Aorta (tissue), 5 donors: ENCODE data around the gene IL24. TPM values are rescaled to one million over a fixed set of nuclear protein-coding genes. Genes with fewer than 3 reads are reported as not detected.

Source experiments
- ATAC-seq: fragments of 200-7000 bp; cut with Tn5 transposase; one replicate; pipeline ENCODE4 v1.9.1; 2022; ENCODE audit warnings: moderate library complexity; ENCODE audit not compliant: low FRiP score
- DNase-seq, 2 donors: peaks; one replicate each; pipeline ENCODE4 v3.0.0-alpha.2; 2020
- H3K27ac ChIP-seq, 2 donors: one replicate each; pipeline ENCODE4 v1.5.1; 2013; ENCODE audit warnings: low read length in 2 of 2, mild to moderate bottlenecking in 2 of 2, moderate library complexity in 2 of 2, control low read depth in 1 of 2, inconsistent platforms in 1 of 2, low read depth in 1 of 2
- H3K27me3 ChIP-seq, 2 donors: one replicate each; pipeline ENCODE4 v1.6.1; 2013; ENCODE audit warnings: control low read depth in 1 of 2, low read length in 1 of 2, mild to moderate bottlenecking in 1 of 2, moderate library complexity in 1 of 2; ENCODE audit not compliant: insufficient read depth in 2 of 2, control insufficient read depth in 1 of 2
- H3K36me3 ChIP-seq, 2 donors: one replicate each; pipeline ENCODE4 v1.6.1; 2013; ENCODE audit warnings: control low read depth in 1 of 2, low read length in 1 of 2, mild to moderate bottlenecking in 1 of 2; ENCODE audit not compliant: insufficient read depth in 2 of 2, control insufficient read depth in 1 of 2
- H3K4me1 ChIP-seq, 2 donors: one replicate each; pipeline ENCODE4 v1.6.1; 2013; ENCODE audit warnings: low read length in 2 of 2, control low read depth in 1 of 2, mild to moderate bottlenecking in 1 of 2, moderate library complexity in 1 of 2; ENCODE audit not compliant: insufficient read depth in 2 of 2, control insufficient read depth in 1 of 2
- H3K4me3 ChIP-seq, 2 donors: one replicate each; pipeline ENCODE4 v1.5.1; 2013; ENCODE audit warnings: low read length in 2 of 2, control low read depth in 1 of 2, mild to moderate bottlenecking in 1 of 2
- H3K9me3 ChIP-seq: one replicate; pipeline ENCODE4 v1.6.1; 2013; ENCODE audit warnings: mild to moderate bottlenecking, low read length; ENCODE audit not compliant: control insufficient read depth
- WGBS, 2 donors: extraction: QIAGEN DNeasy Blood & Tissue Kit; methylation state at CpG; one replicate each; pipeline ENCODE4 v1.1.7; 2013; 5-methylcytosine and 5-hydroxymethylcytosine counted together
- intact Hi-C, 2 donors: fragments of 100-400 bp; cut with DNase I; formaldehyde crosslinking; loops; one replicate each; pipeline versions ENCODE4 v1.14.2 to v1.15.0; 2022
- polyA plus RNA-seq, 2 donors: library from polyadenylated mRNA; stranded (reverse); fragments of 200-250 nt; gene quantifications; one replicate each; pipeline ENCODE4 v1.2.3, GENCODE V29; 2013
- total RNA-seq, 2 donors: library from RNA; stranded (reverse); fragmentation: NEBNext Ultra II Directional; extraction: Animal tissue kit (Norgen Biotek cat#: 25700); gene quantifications; one replicate each; pipeline ENCODE4 v1.2.1, GENCODE V29; 2021
- donor health status: healthy with polysubstance abuse.
- donor health status: Bipolar disorder and iron deficiency.
- donor health status: DM: no; HTN: no; CAD: no.
- donor health status: DM: no; HTN: no; CAD: no.
- donor health status: DM: yes; HTN: yes; CAD: no.

The IL24 gene
- total and polyA plus RNA-seq, 4 donors, result not detected

DNA sequence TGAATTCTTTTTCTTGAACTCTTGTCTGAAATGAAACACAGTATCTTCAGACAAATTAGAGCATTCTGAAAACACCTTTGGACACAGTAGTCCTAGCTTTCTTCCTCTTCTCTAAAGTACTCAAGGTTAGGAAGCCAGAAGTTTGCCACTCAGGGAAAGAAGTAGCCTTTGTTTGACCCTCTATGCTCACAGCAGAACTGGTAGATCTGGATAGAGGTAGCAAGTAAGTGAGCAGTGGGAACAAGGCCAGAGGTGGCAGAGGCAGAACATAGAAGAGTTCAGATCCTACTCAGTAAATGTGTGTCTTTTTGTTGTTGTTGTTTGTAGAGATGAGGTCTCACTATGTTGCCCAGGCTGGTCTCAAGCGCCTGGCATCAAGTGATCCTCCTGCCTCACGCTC lies 56.4 kb downstream of the IL24 start:
- ATAC-seq, result no peak
- 97 to 98% methylated on average over 2 of the region's 2 CpGs for WGBS, 2 donors
- Histone ChIP-seq H3K27me3 (no peaks in the 10 kb centered on the region), H3K27ac (no peak overlapping the region), H3K4me1 (no peaks in the 10 kb centered on the region), H3K9me3 (peaks cover 6% of the 10 kb centered on the region), H3K36me3 (no peaks in the 10 kb centered on the region), H3K4me3 (no peak overlapping the region)
- no peak for DNase-seq
- intact Hi-C loops, result no loop called here

Other genes with a start within 250 kb of the IL24 start
- 100 to 1,000 TPM in 1 of 2 donors, 10 to 100 TPM in 1; 81.3 to 117 TPM for gene MAPKAPK2, start 212.5 kb upstream of the IL24 start, total RNA-seq
- gene MAPKAPK2, start 212.5 kb upstream of the IL24 start, polyA plus RNA-seq, result 10 to 100 TPM; 40.2 to 54.1 TPM
- not detected for gene IL19, start 126.7 kb upstream of the IL24 start, total RNA-seq
- gene IL19, start 126.7 kb upstream of the IL24 start, polyA plus RNA-seq, result not detected
- 10 to 100 TPM in 1 of 2 donors, 1 to 10 TPM in 1; 2.7 to 12.6 TPM for gene IL10, start 124.9 kb upstream of the IL24 start, total RNA-seq
- gene IL10, start 124.9 kb upstream of the IL24 start, polyA plus RNA-seq, result 1 to 10 TPM; 3.0 to 4.3 TPM
- not detected for gene IL20, start 31.8 kb upstream of the IL24 start, total RNA-seq
- not detected for gene IL20, start 31.8 kb upstream of the IL24 start, polyA plus RNA-seq
- gene FCMR, start 24.5 kb downstream of the IL24 start, total RNA-seq, result 1 to 10 TPM; 3.3 to 4.0 TPM
- 1 to 10 TPM in 1 of 2 donors, under 1 TPM in 1; 0.28 to 1.3 TPM for gene FCMR, start 24.5 kb downstream of the IL24 start, polyA plus RNA-seq
- gene PIGR, start 49.0 kb downstream of the IL24 start, total RNA-seq, result 1 to 10 TPM in 1 of 2 donors, under 1 TPM in 1; 0.84 to 2.1 TPM
- gene PIGR, start 49.0 kb downstream of the IL24 start, polyA plus RNA-seq, result 10 to 100 TPM in 1 of 2 donors, under 1 TPM in 1; 0.28 to 67.5 TPM
- gene FCAMR, start 73.0 kb downstream of the IL24 start, total RNA-seq, result not detected
- not detected for gene FCAMR, start 73.0 kb downstream of the IL24 start, polyA plus RNA-seq
- under 1 TPM; 0.13 to 0.36 TPM for gene C1orf116, start 135.3 kb downstream of the IL24 start, total RNA-seq
- gene C1orf116, start 135.3 kb downstream of the IL24 start, polyA plus RNA-seq, result 1 to 10 TPM in 1 of 2 donors, under 1 TPM in 1; 0.08 to 2.8 TPM
- 1 to 10 TPM; 5.5 to 6.6 TPM for gene YOD1, start 153.8 kb downstream of the IL24 start, total RNA-seq
- gene YOD1, start 153.8 kb downstream of the IL24 start, polyA plus RNA-seq, result 1 to 10 TPM in 1 of 2 donors, under 1 TPM in 1; 0.75 to 2.7 TPM
- gene PFKFB2, start 155.8 kb downstream of the IL24 start, total RNA-seq, result 10 to 100 TPM in 1 of 2 donors, 1 to 10 TPM in 1; 9.6 to 13.7 TPM
- 1 to 10 TPM; 3.0 to 6.0 TPM for gene PFKFB2, start 155.8 kb downstream of the IL24 start, polyA plus RNA-seq
- gene C4BPB, start 191.4 kb downstream of the IL24 start, total RNA-seq, result 10 to 100 TPM in 1 of 2 donors, under 1 TPM in 1; 0.94 to 10.7 TPM
- 1 to 10 TPM; 1.7 to 8.6 TPM for gene C4BPB, start 191.4 kb downstream of the IL24 start, polyA plus RNA-seq
- gene C4BPA, start 206.8 kb downstream of the IL24 start, total RNA-seq, result under 1 TPM in 1 of 2 donors, not detected in 1; 0.33 TPM
- under 1 TPM in 1 of 2 donors, not detected in 1; 0.50 TPM for gene C4BPA, start 206.8 kb downstream of the IL24 start, polyA plus RNA-seq